OCI-LY3 (cell line): ENCODE measurements around the gene CDH4.

ENCODE experiments used
- CTCF ChIP-seq: fragments of 200-600, 300-600 bp; sonication (generic); IDR thresholded peaks from 2 replicates; pipeline ENCODE4 v1.5.1; 2014; ENCODE audit warnings: antibody characterized with exemption, low read length, low read depth
- EZH2phosphoT487 ChIP-seq: fragments of 200-600 bp; shearing (Covaris generic); IDR thresholded peaks from 2 replicates; pipeline ENCODE4 v1.6.1; 2018; ENCODE audit warnings: antibody characterized with exemption, mixed run types, low read depth

- TF ChIP-seq CTCF, result no peak
- no peak for TF ChIP-seq EZH2phosphoT487
These were observed 241.8 kb downstream of the CDH4 start for GRCh38 chr20:61493798-61494305.
